ENCODE data around the gene OPTC. TPM values are rescaled to one million over a fixed set of nuclear protein-coding genes. Genes with fewer than 3 reads are reported as not detected.

Gene OPTC
- total and polyA plus RNA-seq, 2 donors (not counting 1 experiment from before 2014, with no cell fraction given) = not detected

GRCh38 chr1:203511513-203511912, 17.6 kb downstream of the OPTC start:
- CTCF ChIA-PET = interaction anchor here (1.0 to 10.8 kb wide), 3 partner anchors 23 to 190 kb away, joined by 3 to 267 read pairs (median 3); no protein-coding TSS in a partner anchor
- DNase-seq (no peak), ATAC-seq (ENCODE audit: low read depth) (no peak)
- no peak for TF ChIP-seq EZH2 (IDR thresholded peaks at IDR 0.05; ENCODE audit: borderline replicate concordance, insufficient read depth, low read depth, low read length, poor library complexity, severe bottlenecking)
- TF ChIP-seq CTCF (IDR thresholded peaks at IDR 0.05) = no peak
- Histone ChIP-seq H3K27ac (ENCODE audit: low read length in 2 of 2) (no peak overlapping the region), H2AFZ (ENCODE audit: insufficient read depth, low read depth, low read length, poor library complexity, severe bottlenecking) (no peak overlapping the region), H3K9me3 (ENCODE audit: control extremely low read depth in 1 of 3, control insufficient read depth in 2 of 3, insufficient read depth in 1 of 3, low read length in 2 of 3) (no peaks in the 10 kb centered on the region), H3K9ac (ENCODE audit: low read length) (no peak overlapping the region), H3K4me1 (ENCODE audit: control insufficient read depth in 2 of 2, insufficient read depth in 2 of 2, low read length in 2 of 2) (peaks cover 0 to 9% of the 10 kb centered on the region in 2 donors), H4K20me1 (ENCODE audit: control insufficient read depth, insufficient read depth, low read length, poor library complexity, severe bottlenecking) (no peaks in the 10 kb centered on the region), H3K27me3 (replicated peaks in 1 of 4; ENCODE audit: control extremely low read depth in 1 of 4, control insufficient read depth in 3 of 4, insufficient read depth in 4 of 4, low read length in 3 of 4) (peaks cover 0 to 5% (median 0%) of the 10 kb centered on the region in 4 experiments), H3K79me2 (ENCODE audit: control insufficient read depth, insufficient read depth, low read length) (no peaks in the 10 kb centered on the region), H3K36me3 (replicated peaks in 1 of 2; ENCODE audit: control extremely low read depth in 1 of 2, control insufficient read depth in 1 of 2, extremely low read depth in 1 of 2, insufficient read depth in 2 of 2, low read length in 1 of 2) (no peaks in the 10 kb centered on the region), H3K4me2 (replicated peaks; ENCODE audit: low read depth, low read length, poor library complexity, severe bottlenecking) (no peak overlapping the region), H3K4me3 (ENCODE audit: control extremely low read depth in 1 of 5, extremely low read depth in 1 of 5, insufficient read depth in 1 of 5, low read depth in 2 of 5, low read length in 4 of 5) (no peak overlapping the region)
- H3K27ac Mint-ChIP-seq = no peak overlapping the region
- peaks cover 10% of the 10 kb centered on the region for H3K4me1 Mint-ChIP-seq
- WGBS (ENCODE audit: insufficient coverage) = 92% methylated on average over 6 of the region's 6 CpGs
- H3K27me3 Mint-ChIP-seq = peaks cover 4% of the 10 kb centered on the region
- H3K9me3 Mint-ChIP-seq (ENCODE audit: insufficient read depth) = no peaks in the 10 kb centered on the region
- POLR2A ChIA-PET = no interaction called here
- no peak overlapping the region for H3K4me3 Mint-ChIP-seq
- intact Hi-C loops (cut with micrococcal nuclease) = no loop called here

- H3K27me3 Mint-ChIP-seq = peaks cover 4% of the 10 kb centered on the region
- no peak overlapping the region for H3K4me2 ChIP-seq (replicated peaks; ENCODE audit: low read depth, low read length, poor library complexity, severe bottlenecking)
- H3K4me3 ChIP-seq (ENCODE audit: control extremely low read depth in 1 of 5, extremely low read depth in 1 of 5, insufficient read depth in 1 of 5, low read depth in 2 of 5, low read length in 4 of 5) = no peak overlapping the region
- intact Hi-C loops (cut with micrococcal nuclease) = no loop called here
- DNase-seq = no peak
- H3K4me1 Mint-ChIP-seq = peaks cover 10% of the 10 kb centered on the region
- no peaks in the 10 kb centered on the region for H3K9me3 Mint-ChIP-seq (ENCODE audit: insufficient read depth)
- H3K27ac Mint-ChIP-seq = no peak overlapping the region
- no peaks in the 10 kb centered on the region for H4K20me1 ChIP-seq (ENCODE audit: control insufficient read depth, insufficient read depth, low read length, poor library complexity, severe bottlenecking)
- ATAC-seq (ENCODE audit: low read depth) = no peak
- no peak overlapping the region for H2AFZ ChIP-seq (ENCODE audit: insufficient read depth, low read depth, low read length, poor library complexity, severe bottlenecking)
- no peaks in the 10 kb centered on the region for H3K36me3 ChIP-seq (replicated peaks in 1 of 2; ENCODE audit: control extremely low read depth in 1 of 2, control insufficient read depth in 1 of 2, extremely low read depth in 1 of 2, insufficient read depth in 2 of 2, low read length in 1 of 2)
- TF ChIP-seq CTCF (IDR thresholded peaks at IDR 0.05) = no peak
- no peak for TF ChIP-seq EZH2 (IDR thresholded peaks at IDR 0.05; ENCODE audit: borderline replicate concordance, insufficient read depth, low read depth, low read length, poor library complexity, severe bottlenecking)
- no peak overlapping the region for H3K4me3 Mint-ChIP-seq
- ChIA-PET CTCF (interaction anchor here (1.0 kb wide), 2 partner anchors 24 to 27 kb away, joined by 3 read pairs; no protein-coding TSS in a partner anchor), POLR2A (no interaction called here)
- H3K27me3 ChIP-seq (replicated peaks in 1 of 4; ENCODE audit: control extremely low read depth in 1 of 4, control insufficient read depth in 3 of 4, insufficient read depth in 4 of 4, low read length in 3 of 4) = peaks cover 0 to 5% (median 0%) of the 10 kb centered on the region in 4 experiments
- H3K27ac ChIP-seq (ENCODE audit: low read length in 2 of 2) = no peak overlapping the region
- no peak overlapping the region for H3K9ac ChIP-seq (ENCODE audit: low read length)
- H3K9me3 ChIP-seq (ENCODE audit: control extremely low read depth in 1 of 3, control insufficient read depth in 2 of 3, insufficient read depth in 1 of 3, low read length in 2 of 3) = no peaks in the 10 kb centered on the region
- no peaks in the 10 kb centered on the region for H3K79me2 ChIP-seq (ENCODE audit: control insufficient read depth, insufficient read depth, low read length)
- H3K4me1 ChIP-seq (ENCODE audit: control insufficient read depth in 2 of 2, insufficient read depth in 2 of 2, low read length in 2 of 2) = peaks cover 0 to 9% of the 10 kb centered on the region in 2 donors
- 100% methylated on average over 2 of the region's 4 CpGs for WGBS (ENCODE audit: insufficient coverage)
Observed at GRCh38 chr1:203511930-203512329, 18.0 kb downstream of the OPTC start.

Measured in B cell (primary cell).